GM12892 (cell line): Measurements from ENCODE around the gene SWAP70.

Source experiments
- POLR2A ChIP-seq: IDR thresholded peaks from 2 replicates; pipeline ENCODE4 v1.6.1; 2011; ENCODE audit warnings: low read depth, low read length, control low read depth
- POLR2AphosphoS5 ChIP-seq: IDR thresholded peaks from 2 replicates; pipeline ENCODE4 v1.6.1; 2011; ENCODE audit warnings: low read depth, low read length, control low read depth
- TAF1 ChIP-seq: IDR thresholded peaks from 2 replicates; pipeline ENCODE4 v1.6.1; 2011; ENCODE audit warnings: low read depth, mild to moderate bottlenecking, control low read depth, low read length, borderline replicate concordance

GRCh38 chr11:9629064-9629463 is 34.8 kb upstream of the SWAP70 start:
- no peak for TF ChIP-seq TAF1
- TF ChIP-seq POLR2AphosphoS5, result no peak
- TF ChIP-seq POLR2A, result peak; percentile 41; the same call in 1 of the 2 replicates
